ENCODE data around the gene WIPF1. TPM values are rescaled to one million over a fixed set of nuclear protein-coding genes. Genes with fewer than 3 reads are reported as not detected.

Gene WIPF1
- total and polyA plus RNA-seq, 7 donors, result 9.0 to 51.0 (median 37.8) TPM

GRCh38 chr2:174566871-174567270, 30.7 kb downstream of the WIPF1 start:
- Histone ChIP-seq H3K27me3 (no peaks in the 10 kb centered on the region), H3K4me1 (peaks cover 0 to 6% (median 5%) of the 10 kb centered on the region in 4 donors), H3K9me3 (no peaks in the 10 kb centered on the region), H3K36me3 (peaks cover 21 to 76% (median 31%) of the 10 kb centered on the region in 4 donors), H3K4me3 (no peak overlapping the region), H3K27ac (no peak overlapping the region)
- WGBS, 2 donors, result 95% methylated on average over 9 of the region's 9 CpGs
- intact Hi-C loops (cut with DNase I), result no loop called here
- DNase-seq, result no peak
- TF ChIP-seq POLR2AphosphoS5 (IDR thresholded peaks at IDR 0.05) (no peak), POLR2A (IDR thresholded peaks at IDR 0.05) (no peak), CTCF (IDR thresholded peaks at IDR 0.05) (no peak), EP300 (IDR thresholded peaks at IDR 0.05) (no peak)

- intact Hi-C loops (cut with DNase I), result loop anchor here (5.0 kb wide), 1 partner anchor 119 kb away; no protein-coding TSS in a partner anchor
- 97 to 98% methylated on average over 5 of the region's 5 CpGs for WGBS, 2 donors
- peaks cover 10 to 44% (median 19%) of the 10 kb centered on the region in 4 donors for H3K36me3 ChIP-seq
- H3K27ac ChIP-seq, result no peak overlapping the region
- no peak for TF ChIP-seq EP300 (IDR thresholded peaks at IDR 0.05)
- no peak for TF ChIP-seq POLR2AphosphoS5 (IDR thresholded peaks at IDR 0.05)
- TF ChIP-seq POLR2A (IDR thresholded peaks at IDR 0.05), result no peak
- no peak for TF ChIP-seq CTCF (IDR thresholded peaks at IDR 0.05)
- H3K4me1 ChIP-seq, result peaks cover 0 to 25% (median 20%) of the 10 kb centered on the region in 4 donors
- no peaks in the 10 kb centered on the region for H3K27me3 ChIP-seq
- DNase-seq, result no peak
- no peaks in the 10 kb centered on the region for H3K9me3 ChIP-seq
- H3K4me3 ChIP-seq, result no peak overlapping the region
Measured at GRCh38 chr2:174563530-174564282, 33.9 kb downstream of the WIPF1 start.

GRCh38 chr2:174561972-174562370, 35.6 kb downstream of the WIPF1 start:
- Histone ChIP-seq H3K4me3 (no peak overlapping the region), H3K36me3 (peaks cover 5 to 28% (median 10%) of the 10 kb centered on the region in 4 donors), H3K9me3 (no peaks in the 10 kb centered on the region), H3K27ac (peak overlapping the region in 3 of 4 donors; percentile 63 to 77 (median 74)), H3K27me3 (no peaks in the 10 kb centered on the region), H3K4me1 (peaks cover 0 to 25% (median 20%) of the 10 kb centered on the region in 4 donors)
- DNase-seq, result no peak
- 83 to 89% methylated on average over 5 of the region's 5 CpGs for WGBS, 2 donors
- intact Hi-C loops (cut with DNase I), result loop anchor here (2.0 to 5.0 kb wide), 2 partner anchors 75 to 120 kb away; partner anchors contain the start of gene GPR155
- no peak for TF ChIP-seq POLR2AphosphoS5 (IDR thresholded peaks at IDR 0.05)
- TF ChIP-seq EP300 (IDR thresholded peaks at IDR 0.05), result no peak
- no peak for TF ChIP-seq CTCF (IDR thresholded peaks at IDR 0.05)
- TF ChIP-seq POLR2A (IDR thresholded peaks at IDR 0.05), result no peak

GRCh38 chr2:174561283-174561971, 36.2 kb downstream of the WIPF1 start:
- Histone ChIP-seq H3K36me3 (peaks cover 0 to 22% (median 5%) of the 10 kb centered on the region in 4 donors), H3K9me3 (no peaks in the 10 kb centered on the region), H3K27ac (peak overlapping the region; percentile 23 to 77 (median 68)), H3K4me1 (peaks cover 0 to 25% (median 20%) of the 10 kb centered on the region in 4 donors), H3K4me3 (peak overlapping the region in 2 of 4 donors; percentile 19 to 26), H3K27me3 (no peaks in the 10 kb centered on the region)
- WGBS, 2 donors, result 64 to 67% methylated on average over 8 of the region's 8 CpGs
- DNase-seq, result peak; percentile 91
- intact Hi-C loops (cut with DNase I), result loop anchor here (2.0 to 5.0 kb wide), 2 partner anchors 75 to 121 kb away; partner anchors contain the start of gene GPR155
- TF ChIP-seq EP300 (IDR thresholded peaks at IDR 0.05) (peak in 1 of 4 donors; percentile 8), CTCF (IDR thresholded peaks at IDR 0.05) (no peak), POLR2A (IDR thresholded peaks at IDR 0.05) (no peak), POLR2AphosphoS5 (IDR thresholded peaks at IDR 0.05) (peak in 3 of 4 donors; percentile 64 to 69 (median 66))
